ENCODE results near the gene CLN6. TPM values are rescaled to one million over a fixed set of nuclear protein-coding genes. Genes with fewer than 3 reads are reported as not detected.
A peak's percentile ranks its signal among the peaks of the same experiment; 100 is the strongest.

The CLN6 gene
- total RNA-seq, 5 donors from 2014 or later (not counting 1 experiment from before 2014, with no cell fraction given): 15.4 to 24.0 (median 17.9) TPM

DNA sequence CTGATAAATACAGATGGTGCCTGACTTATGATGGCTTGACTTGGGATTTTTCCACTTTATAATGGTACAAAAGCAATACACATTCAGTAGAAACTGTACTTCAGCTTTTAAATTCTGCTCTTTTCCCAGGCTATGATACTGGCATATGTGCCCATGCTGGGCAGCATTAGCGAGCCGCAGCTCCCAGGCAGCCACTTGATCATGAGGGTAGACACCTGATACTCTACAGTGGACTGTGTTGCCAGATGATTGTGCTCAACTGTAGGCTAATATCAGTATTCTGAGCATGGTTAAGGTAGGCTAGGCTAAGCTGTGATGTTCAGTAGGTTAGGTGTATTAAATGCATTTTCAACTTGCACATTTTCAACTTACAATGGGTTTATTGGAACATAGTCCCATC, 30.4 kb upstream of the CLN6 start:
- Mint-ChIP-seq H3K27me3 (peaks cover 9 to 11% of the 10 kb centered on the region in 2 donors), H3K27ac (no peak overlapping the region), H3K36me3 (no peaks in the 10 kb centered on the region), H3K4me3 (no peak overlapping the region), H3K9me3 (no peaks in the 10 kb centered on the region), H3K4me1 (peaks cover 12 to 15% (median 14%) of the 10 kb centered on the region in 3 donors)
- Histone ChIP-seq H3K9me3 (no peaks in the 10 kb centered on the region), H3K4me3 (ENCODE audit: control insufficient read depth in 1 of 2, extremely low read depth in 1 of 2, low read length in 1 of 2) (no peak overlapping the region), H3K27ac (ENCODE audit: low read length) (no peak overlapping the region), H3K4me1 (ENCODE audit: control insufficient read depth in 1 of 2, extremely low read depth in 1 of 2, insufficient read depth in 2 of 2, low read length in 2 of 2) (peaks cover 4 to 21% of the 10 kb centered on the region in 2 experiments), H3K27me3 (replicated peaks in 1 of 2; ENCODE audit: control insufficient read depth in 2 of 2, extremely low read depth in 1 of 2, insufficient read depth in 2 of 2, low read length in 1 of 2) (peaks cover 0 to 17% of the 10 kb centered on the region in 2 experiments), H3K36me3 (ENCODE audit: control insufficient read depth in 2 of 2, extremely low read depth in 1 of 2, insufficient read depth in 1 of 2, low read length in 1 of 2) (no peaks in the 10 kb centered on the region)
- DNase-seq (no peak), ATAC-seq (replicated peaks in 1 of 4) (no peak)
- 70% methylated on average over 2 of the region's 2 CpGs for WGBS (ENCODE audit: insufficient coverage)
- POLR2A ChIA-PET: interaction anchor here in 1 of 2 donors (1.0 kb wide), 1 partner anchor 17 kb away, joined by 3 read pairs; no protein-coding TSS in a partner anchor
- CTCF ChIA-PET: interaction anchor here in 1 of 2 donors (0.7 kb wide), 1 partner anchor 10 kb away, joined by 3 read pairs; no protein-coding TSS in a partner anchor

DNA sequence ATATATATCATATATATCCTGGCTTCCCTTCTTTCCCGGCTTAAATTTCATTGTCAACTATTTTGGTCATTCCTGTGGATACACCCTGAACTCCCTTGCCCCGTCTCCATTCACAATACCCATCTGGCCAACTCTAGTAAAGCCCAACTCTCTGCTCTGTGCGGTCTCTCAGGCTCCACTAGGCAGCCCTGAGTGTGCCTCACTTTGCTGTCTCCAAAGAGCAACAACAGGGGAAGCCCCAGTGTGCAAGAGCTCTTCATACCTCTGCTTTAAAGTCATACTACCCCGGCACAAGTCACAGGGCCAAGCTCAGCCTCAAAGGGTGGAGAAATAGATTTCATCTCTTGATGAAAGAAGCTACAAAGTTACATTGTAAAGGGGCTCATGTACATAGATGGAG, 29.2 kb upstream of the CLN6 start:
- ATAC-seq (replicated peaks in 1 of 4) (peak; percentile 38 to 89 (median 71)), DNase-seq (peak in 16 of 35 experiments; percentile 6 to 46 (median 18))
- Mint-ChIP-seq H3K36me3 (no peaks in the 10 kb centered on the region), H3K4me1 (peaks cover 12 to 15% (median 14%) of the 10 kb centered on the region in 3 donors), H3K4me3 (no peak overlapping the region), H3K27ac (peak overlapping the region; percentile 32 to 79), H3K9me3 (no peaks in the 10 kb centered on the region), H3K27me3 (peaks cover 0 to 4% of the 10 kb centered on the region in 2 donors)
- H3K36me3 ChIP-seq (ENCODE audit: control insufficient read depth in 2 of 2, extremely low read depth in 1 of 2, insufficient read depth in 1 of 2, low read length in 1 of 2): no peaks in the 10 kb centered on the region
- no peak overlapping the region for H3K27ac ChIP-seq (ENCODE audit: low read length)
- no peaks in the 10 kb centered on the region for H3K9me3 ChIP-seq
- peaks cover 0 to 21% of the 10 kb centered on the region in 2 experiments for H3K27me3 ChIP-seq (replicated peaks in 1 of 2; ENCODE audit: control insufficient read depth in 2 of 2, extremely low read depth in 1 of 2, insufficient read depth in 2 of 2, low read length in 1 of 2)
- ChIA-PET CTCF (interaction anchor here in 1 of 2 donors (1.0 kb wide), 1 partner anchor 48 kb away, joined by 3 read pairs; no protein-coding TSS in a partner anchor), POLR2A (interaction anchor here in 1 of 2 donors (1.0 kb wide), 1 partner anchor 18 kb away, joined by 3 read pairs; no protein-coding TSS in a partner anchor)
- peaks cover 4 to 21% of the 10 kb centered on the region in 2 experiments for H3K4me1 ChIP-seq (ENCODE audit: control insufficient read depth in 1 of 2, extremely low read depth in 1 of 2, insufficient read depth in 2 of 2, low read length in 2 of 2)
- no CpG with 5 or more reads among the region's 4 CpGs for WGBS (ENCODE audit: insufficient coverage)
- no peak overlapping the region for H3K4me3 ChIP-seq (ENCODE audit: control insufficient read depth in 1 of 2, extremely low read depth in 1 of 2, low read length in 1 of 2)

DNA sequence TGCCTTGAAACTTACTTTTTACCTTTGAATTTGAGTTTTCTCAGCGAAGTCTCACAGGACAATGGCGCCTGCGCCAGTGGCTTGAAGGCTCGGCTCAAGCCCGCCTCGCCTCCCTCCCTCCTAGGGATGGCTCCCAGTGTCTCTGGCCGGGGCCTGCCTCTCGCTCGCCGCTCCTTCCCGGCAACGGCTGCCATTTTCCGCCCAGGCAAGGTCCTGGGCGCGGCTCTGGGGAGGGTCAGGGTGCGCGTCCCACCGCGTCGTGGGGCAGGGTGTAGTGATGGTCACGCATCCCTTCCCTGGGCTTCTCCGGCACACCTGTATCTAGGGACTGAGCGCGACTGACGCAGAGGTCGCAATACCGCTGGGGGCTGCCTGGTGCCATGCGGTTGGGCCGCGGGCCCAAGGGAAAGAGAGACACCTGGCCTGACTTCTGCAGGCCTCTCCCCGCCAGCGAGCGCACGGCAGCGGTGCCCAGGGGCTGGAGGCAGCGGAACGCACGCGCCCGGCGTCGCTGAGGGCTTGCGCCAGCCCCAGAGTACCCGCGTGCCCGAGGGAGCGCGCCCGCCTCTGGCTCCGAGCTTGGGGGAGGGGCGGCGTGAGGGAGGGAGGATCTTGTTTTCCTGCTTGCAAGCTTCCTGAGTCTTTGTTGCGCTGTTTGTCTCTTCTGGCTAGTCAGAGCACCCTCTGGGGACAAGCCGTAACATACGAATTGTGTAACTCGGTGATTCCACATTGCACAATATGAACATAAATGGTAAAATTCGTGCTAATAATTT, 27.3 kb upstream of the CLN6 start:
- H3K4me1 Mint-ChIP-seq: peaks cover 12 to 21% (median 14%) of the 10 kb centered on the region in 3 donors
- peaks cover 0 to 21% of the 10 kb centered on the region in 2 experiments for H3K27me3 ChIP-seq (replicated peaks in 1 of 2; ENCODE audit: control insufficient read depth in 2 of 2, extremely low read depth in 1 of 2, insufficient read depth in 2 of 2, low read length in 1 of 2)
- peak overlapping the region; percentile 72 to 77 (median 73) for H3K4me3 Mint-ChIP-seq
- no peaks in the 10 kb centered on the region for H3K9me3 Mint-ChIP-seq
- H3K36me3 Mint-ChIP-seq: no peaks in the 10 kb centered on the region
- H3K27ac Mint-ChIP-seq: peak overlapping the region in 1 of 2 donors; percentile 78
- no peaks in the 10 kb centered on the region for H3K9me3 ChIP-seq
- H3K4me1 ChIP-seq (ENCODE audit: control insufficient read depth in 1 of 2, extremely low read depth in 1 of 2, insufficient read depth in 2 of 2, low read length in 2 of 2): peaks cover 4 to 21% of the 10 kb centered on the region in 2 experiments
- ATAC-seq (replicated peaks in 1 of 4) (peak; percentile 67 to 83 (median 72)), DNase-seq (peak; percentile 14 to 84 (median 48))
- CTCF ChIA-PET: no interaction called here
- POLR2A ChIA-PET: no interaction called here
- H3K27me3 Mint-ChIP-seq: peaks cover 0 to under 1% of the 10 kb centered on the region in 2 donors
- no peaks in the 10 kb centered on the region for H3K36me3 ChIP-seq (ENCODE audit: control insufficient read depth in 2 of 2, extremely low read depth in 1 of 2, insufficient read depth in 1 of 2, low read length in 1 of 2)
- H3K4me3 ChIP-seq (ENCODE audit: control insufficient read depth in 1 of 2, extremely low read depth in 1 of 2, low read length in 1 of 2): peak overlapping the region; percentile 49 to 64
- peak overlapping the region; percentile 18 for H3K27ac ChIP-seq (ENCODE audit: low read length)
- 28% methylated on average over 45 of the region's 57 CpGs for WGBS (ENCODE audit: insufficient coverage)

DNA sequence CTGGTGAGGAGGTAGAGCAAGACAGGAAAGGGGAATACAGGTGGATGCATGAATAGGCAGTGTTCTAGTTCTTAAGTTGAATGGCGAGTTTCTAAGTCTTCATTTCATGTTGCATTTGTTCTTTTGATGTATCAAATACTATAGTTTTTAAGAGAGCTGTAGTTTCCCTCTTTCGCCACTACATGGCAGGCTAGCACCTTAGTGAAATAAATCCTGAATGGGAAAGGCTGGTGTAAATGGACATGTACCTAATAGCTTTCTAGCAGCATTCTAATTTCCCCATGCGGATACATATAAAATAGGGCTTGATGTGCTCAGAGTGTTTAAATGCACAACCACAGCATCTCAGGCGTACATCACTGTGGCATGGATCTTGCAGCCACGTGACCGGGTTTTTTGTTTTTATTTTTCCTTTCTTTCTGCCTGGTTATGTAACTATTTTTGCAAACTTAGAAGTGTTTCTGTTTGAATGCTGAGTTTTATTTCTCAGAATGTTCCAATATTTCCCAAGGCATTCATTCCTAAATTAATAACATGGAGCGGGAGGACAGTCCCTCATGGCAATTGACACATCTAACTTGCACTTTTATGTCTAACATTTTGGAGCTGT, 23.5 kb upstream of the CLN6 start:
- Histone ChIP-seq H3K4me3 (ENCODE audit: control insufficient read depth in 1 of 2, extremely low read depth in 1 of 2, low read length in 1 of 2) (no peak overlapping the region), H3K9me3 (no peaks in the 10 kb centered on the region), H3K27ac (ENCODE audit: low read length) (no peak overlapping the region), H3K36me3 (ENCODE audit: control insufficient read depth in 2 of 2, extremely low read depth in 1 of 2, insufficient read depth in 1 of 2, low read length in 1 of 2) (no peaks in the 10 kb centered on the region), H3K27me3 (replicated peaks in 1 of 2; ENCODE audit: control insufficient read depth in 2 of 2, extremely low read depth in 1 of 2, insufficient read depth in 2 of 2, low read length in 1 of 2) (peaks cover 0 to 19% of the 10 kb centered on the region in 2 experiments), H3K4me1 (ENCODE audit: control insufficient read depth in 1 of 2, extremely low read depth in 1 of 2, insufficient read depth in 2 of 2, low read length in 2 of 2) (peaks cover 0 to 14% of the 10 kb centered on the region in 2 experiments)
- Mint-ChIP-seq H3K36me3 (no peaks in the 10 kb centered on the region), H3K27me3 (peaks cover 3 to 10% of the 10 kb centered on the region in 2 donors), H3K27ac (peak overlapping the region in 1 of 2 donors; percentile 8), H3K4me3 (no peak overlapping the region), H3K4me1 (peaks cover 0 to 14% (median 4%) of the 10 kb centered on the region in 3 donors), H3K9me3 (no peaks in the 10 kb centered on the region)
- DNase-seq: peak in 18 of 35 experiments; percentile 9 to 75 (median 30)
- WGBS (ENCODE audit: insufficient coverage): no CpG with 5 or more reads among the region's 7 CpGs
- ATAC-seq (replicated peaks in 1 of 4): peak; percentile 45 to 67 (median 57)
- ChIA-PET CTCF (interaction anchor here (0.7 to 2.6 kb wide), 10 partner anchors 10 to 672 kb away, joined by 3 to 29 read pairs (median 6); partner anchors contain the start of gene FEM1B (in 1 of the 2)), POLR2A (interaction anchor here in 1 of 2 donors (0.6 kb wide), 2 partner anchors 25 to 39 kb away, joined by 3 to 4 read pairs; partner anchors contain the start of gene FEM1B)

DNA sequence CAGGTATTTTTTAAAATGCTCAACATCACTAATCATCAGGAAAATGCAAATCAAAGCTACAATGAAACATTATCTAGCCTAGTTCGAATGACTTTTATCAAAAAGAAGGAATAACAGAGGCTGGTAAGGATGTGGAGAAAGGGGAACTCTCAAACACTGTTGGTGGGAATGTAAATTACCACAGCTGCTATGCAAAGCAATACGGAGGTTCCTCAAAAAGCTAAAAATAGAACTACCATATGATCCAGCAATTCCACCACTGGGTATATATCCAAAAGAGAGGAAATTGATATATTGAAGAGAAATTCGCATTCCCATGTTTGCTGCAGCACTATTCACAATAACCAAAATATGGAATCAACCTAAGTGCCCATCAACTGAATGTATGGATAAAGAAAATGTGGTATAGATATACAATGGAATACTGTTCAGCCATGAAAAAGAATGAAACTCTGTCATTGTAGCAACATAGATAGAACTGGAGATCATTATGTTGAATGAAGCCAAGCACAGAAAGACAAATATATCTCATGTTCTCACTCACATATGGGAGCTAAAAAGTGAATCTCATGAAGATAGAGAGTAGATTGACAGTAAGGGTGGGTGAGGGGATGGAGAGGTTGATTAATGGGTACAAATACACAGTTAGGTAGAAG, 19.7 kb upstream of the CLN6 start:
- no peak overlapping the region for H3K4me3 Mint-ChIP-seq
- POLR2A ChIA-PET: no interaction called here

More for the DNA sequence above, 19.7 kb upstream of the CLN6 start:
- peaks cover 0 to 8% (median 6%) of the 10 kb centered on the region in 3 donors for H3K9me3 Mint-ChIP-seq
- CTCF ChIA-PET: interaction anchor here in 1 of 2 donors (0.6 kb wide), 1 partner anchor 10 kb away, joined by 3 read pairs; no protein-coding TSS in a partner anchor
- Histone ChIP-seq H3K9me3 (no peaks in the 10 kb centered on the region), H3K4me1 (ENCODE audit: control insufficient read depth in 1 of 2, extremely low read depth in 1 of 2, insufficient read depth in 2 of 2, low read length in 2 of 2) (no peaks in the 10 kb centered on the region), H3K36me3 (ENCODE audit: control insufficient read depth in 2 of 2, extremely low read depth in 1 of 2, insufficient read depth in 1 of 2, low read length in 1 of 2) (no peaks in the 10 kb centered on the region), H3K27me3 (replicated peaks in 1 of 2; ENCODE audit: control insufficient read depth in 2 of 2, extremely low read depth in 1 of 2, insufficient read depth in 2 of 2, low read length in 1 of 2) (peaks cover 0 to under 1% of the 10 kb centered on the region in 2 experiments), H3K4me3 (ENCODE audit: control insufficient read depth in 1 of 2, extremely low read depth in 1 of 2, low read length in 1 of 2) (no peak overlapping the region), H3K27ac (ENCODE audit: low read length) (no peak overlapping the region)
- WGBS (ENCODE audit: insufficient coverage): no CpG with 5 or more reads among the region's 3 CpGs
- ATAC-seq (replicated peaks in 1 of 4) (no peak), DNase-seq (no peak)
- peaks cover 13 to 14% of the 10 kb centered on the region in 2 donors for H3K27me3 Mint-ChIP-seq
- peaks cover 0 to 6% (median 0%) of the 10 kb centered on the region in 3 donors for H3K4me1 Mint-ChIP-seq
- H3K27ac Mint-ChIP-seq: no peak overlapping the region
- peaks cover 4% of the 10 kb centered on the region for H3K36me3 Mint-ChIP-seq
